Keratinocyte (primary cell): ENCODE data around the gene SDHC. TPM values are rescaled to one million over a fixed set of nuclear protein-coding genes. Genes with fewer than 3 reads are reported as not detected.

Source experiments
- DNase-seq: peaks from one replicate; pipeline ENCODE4 v3.0.0-alpha.2; 2011; ENCODE audit warnings: low read depth, missing footprints, low spot score
- FAIRE-seq: peaks from 2 replicates; lab custom pipeline; 2011; peaks lifted over from hg19 to GRCh38; lab: Jason Lieb, UNC
- H2AFZ ChIP-seq: 2 replicates; pipeline ENCODE4 v1.6.0; 2012; ENCODE audit warnings: low read length, control low read depth, inconsistent platforms; ENCODE audit not compliant: control insufficient read depth
- H3K27ac ChIP-seq: 2 replicates; pipeline ENCODE4 v1.5.1; 2011; ENCODE audit warnings: low read length; ENCODE audit not compliant: control insufficient read depth, insufficient read depth
- H3K27me3 ChIP-seq: 3 replicates; pipeline ENCODE4 v1.6.0; 2011; ENCODE audit warnings: low read length; ENCODE audit not compliant: control insufficient read depth, insufficient read depth; ENCODE audit errors: extremely low read depth
- H3K36me3 ChIP-seq, 2 experiments: 2 replicates in 1 of 2; 3 replicates in 1 of 2; pipeline ENCODE4 v1.5.1; 2011; ENCODE audit warnings: low read length in 2 of 2, mild to moderate bottlenecking in 1 of 2; ENCODE audit not compliant: control insufficient read depth in 2 of 2, insufficient read depth in 2 of 2; ENCODE audit errors: extremely low read depth in 1 of 2
- H3K4me1 ChIP-seq: 3 replicates; pipeline ENCODE4 v1.5.1; 2011; ENCODE audit warnings: low read length; ENCODE audit not compliant: control insufficient read depth, insufficient read depth; ENCODE audit errors: extremely low read depth
- H3K4me2 ChIP-seq: 3 replicates; pipeline ENCODE4 v1.6.0; 2011; ENCODE audit warnings: low read depth, low read length; ENCODE audit not compliant: control insufficient read depth, insufficient read depth; ENCODE audit errors: extremely low read depth
- H3K4me3 ChIP-seq, 3 experiments: fragments of 200-600 bp in 1 of 3; sonication (generic) in 1 of 3; 2 replicates in 2 of 3; 3 replicates in 1 of 3; pipeline ENCODE4 v1.5.1; 2011 to 2016; ENCODE audit warnings: low read length in 3 of 3, mild to moderate bottlenecking in 3 of 3, control low read depth in 2 of 3, inconsistent platforms in 1 of 3, low read depth in 1 of 3, mixed read lengths in 1 of 3, mixed run types in 1 of 3, moderate library complexity in 1 of 3; ENCODE audit not compliant: control insufficient read depth in 2 of 3, insufficient read depth in 2 of 3; ENCODE audit errors: extremely low read depth in 1 of 3
- H3K79me2 ChIP-seq: 2 replicates; pipeline ENCODE4 v1.6.0; 2012; ENCODE audit warnings: low read length; ENCODE audit not compliant: control insufficient read depth, insufficient read depth
- H3K9ac ChIP-seq: 3 replicates; pipeline ENCODE4 v1.6.0; 2011; ENCODE audit warnings: low read length; ENCODE audit not compliant: control insufficient read depth, insufficient read depth; ENCODE audit errors: extremely low read depth
- H3K9me1 ChIP-seq: 3 replicates; pipeline ENCODE4 v1.6.0; 2011; ENCODE audit warnings: low read length; ENCODE audit not compliant: control insufficient read depth, insufficient read depth; ENCODE audit errors: extremely low read depth
- H3K9me3 ChIP-seq: 2 replicates; pipeline ENCODE4 v1.5.1; 2012; ENCODE audit warnings: low read depth, low read length; ENCODE audit not compliant: control insufficient read depth
- H4K20me1 ChIP-seq: 3 replicates; pipeline ENCODE4 v1.6.0; 2011; ENCODE audit warnings: low read length; ENCODE audit not compliant: control insufficient read depth, insufficient read depth; ENCODE audit errors: extremely low read depth
- EZH2 ChIP-seq: IDR thresholded peaks from one replicate; pipeline ENCODE4 v1.6.1; 2012; ENCODE audit warnings: inconsistent platforms, mild to moderate bottlenecking, low read length, moderate library complexity
- dilution Hi-C: fragments of 300-500 bp; cut with MboI; formaldehyde crosslinking; loops from one replicate; pipeline ENCODE4 v1.7.0; 2020; ENCODE audit warnings: low sequenced_read_pairs; ENCODE audit not compliant: extremely low pct_ligation_motif_present
- polyA plus RNA-seq, 5 experiments: library from polyadenylated mRNA; depleted of rRNA in 3 of 5; stranded (reverse) in 3 of 5; stranded (forward) in 1 of 5; unstranded in 1 of 5; fragments of >200 nt; gene quantifications; 1 replicate in 1 of 5; 2 replicates in 3 of 5; 3 replicates in 1 of 5; pipeline versions ENCODE4 v1.2.1 to v1.2.3, GENCODE V29; 2011 to 2012; ENCODE audit warnings: missing spikeins in 2 of 5, low read depth in 1 of 5, low replicate concordance in 1 of 5
- TF ChIP-seq, protein P1 (sequence below), 3 experiments: IDR thresholded peaks in 1 of 3; conservative IDR thresholded peaks in 1 of 3; optimal IDR thresholded peaks in 1 of 3; 2 replicates in 2 of 3; 3 replicates in 1 of 3; pipeline versions ENCODE3 to v1.5.1; 2011; ENCODE audit warnings: low read length in 3 of 3, mild to moderate bottlenecking in 3 of 3, moderate library complexity in 2 of 3, control low read depth in 1 of 3, inconsistent platforms in 1 of 3; ENCODE audit not compliant: insufficient read depth in 2 of 3; ENCODE audit errors: extremely low read depth in 1 of 3

SDHC gene
- polyA plus RNA-seq, 1 donor (not counting 4 experiments of a cell fraction or from before 2014, with no cell fraction given) = 401 TPM

GRCh38 chr1:161374373-161374772 is 60.2 kb downstream of the SDHC start:
- TF ChIP-seq, protein P1, sequence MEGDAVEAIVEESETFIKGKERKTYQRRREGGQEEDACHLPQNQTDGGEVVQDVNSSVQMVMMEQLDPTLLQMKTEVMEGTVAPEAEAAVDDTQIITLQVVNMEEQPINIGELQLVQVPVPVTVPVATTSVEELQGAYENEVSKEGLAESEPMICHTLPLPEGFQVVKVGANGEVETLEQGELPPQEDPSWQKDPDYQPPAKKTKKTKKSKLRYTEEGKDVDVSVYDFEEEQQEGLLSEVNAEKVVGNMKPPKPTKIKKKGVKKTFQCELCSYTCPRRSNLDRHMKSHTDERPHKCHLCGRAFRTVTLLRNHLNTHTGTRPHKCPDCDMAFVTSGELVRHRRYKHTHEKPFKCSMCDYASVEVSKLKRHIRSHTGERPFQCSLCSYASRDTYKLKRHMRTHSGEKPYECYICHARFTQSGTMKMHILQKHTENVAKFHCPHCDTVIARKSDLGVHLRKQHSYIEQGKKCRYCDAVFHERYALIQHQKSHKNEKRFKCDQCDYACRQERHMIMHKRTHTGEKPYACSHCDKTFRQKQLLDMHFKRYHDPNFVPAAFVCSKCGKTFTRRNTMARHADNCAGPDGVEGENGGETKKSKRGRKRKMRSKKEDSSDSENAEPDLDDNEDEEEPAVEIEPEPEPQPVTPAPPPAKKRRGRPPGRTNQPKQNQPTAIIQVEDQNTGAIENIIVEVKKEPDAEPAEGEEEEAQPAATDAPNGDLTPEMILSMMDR (optimal IDR thresholded peaks at IDR 0.05 in 1 of 3, IDR thresholded peaks at IDR 0.05 in 1 of 3, conservative IDR thresholded peaks at IDR 0.05 in 1 of 3; ENCODE audit: extremely low read depth in 1 of 3, insufficient read depth in 2 of 3, low read length in 3 of 3) = peak in 1 of 3 experiments; percentile 9
- no peak for TF ChIP-seq EZH2
- Histone ChIP-seq H3K4me3 (no peak overlapping the region), H3K9me1 (no peaks in the 10 kb centered on the region), H4K20me1 (no peaks in the 10 kb centered on the region), H3K4me1 (no peaks in the 10 kb centered on the region), H3K79me2 (no peaks in the 10 kb centered on the region), H3K9ac (no peak overlapping the region), H2AFZ (no peak overlapping the region), H3K36me3 (no peaks in the 10 kb centered on the region), H3K27me3 (no peaks in the 10 kb centered on the region), H3K27ac (no peak overlapping the region), H3K9me3 (no peaks in the 10 kb centered on the region), H3K4me2 (no peak overlapping the region)
- FAIRE-seq (no peak), DNase-seq (no peak)
- dilution Hi-C loops = no loop called here

- DNase-seq = no peak
- no peak for FAIRE-seq
- peaks cover 9% of the 10 kb centered on the region for H3K4me1 ChIP-seq
- H3K4me2 ChIP-seq = no peak overlapping the region
- dilution Hi-C loops = no loop called here
- no peak overlapping the region for H3K27ac ChIP-seq
- no peak overlapping the region for H3K4me3 ChIP-seq
- no peaks in the 10 kb centered on the region for H3K9me1 ChIP-seq
- no peaks in the 10 kb centered on the region for H3K79me2 ChIP-seq
- TF ChIP-seq, protein P1 (optimal IDR thresholded peaks at IDR 0.05 in 1 of 3, IDR thresholded peaks at IDR 0.05 in 1 of 3, conservative IDR thresholded peaks at IDR 0.05 in 1 of 3; ENCODE audit: extremely low read depth in 1 of 3, insufficient read depth in 2 of 3, low read length in 3 of 3) = no peak
- TF ChIP-seq EZH2 = no peak
- no peak overlapping the region for H3K9ac ChIP-seq
- H3K27me3 ChIP-seq = no peaks in the 10 kb centered on the region
- H4K20me1 ChIP-seq = no peaks in the 10 kb centered on the region
- H2AFZ ChIP-seq = no peak overlapping the region
- no peaks in the 10 kb centered on the region for H3K36me3 ChIP-seq
- no peaks in the 10 kb centered on the region for H3K9me3 ChIP-seq
Measured at GRCh38 chr1:161378014-161378413, 63.8 kb downstream of the SDHC start.
